Occipital lobe (tissue), 2 donors: Measurements from ENCODE around the gene NKAIN2. TPM values are rescaled to one million over a fixed set of nuclear protein-coding genes. Genes with fewer than 3 reads are reported as not detected.

Experiments
- DNase-seq: peaks from one replicate; lab custom pipeline; 2025; lab: John Stamatoyannopoulos, UW
- total RNA-seq: library from RNA; depleted of rRNA; stranded (reverse); fragments of >200 nt; gene quantifications from one replicate; pipeline ENCODE4 v1.2.3, GENCODE V29; 2014

Gene NKAIN2
- total RNA-seq, 1 donor from 2014 or later, result 130 TPM

DNA sequence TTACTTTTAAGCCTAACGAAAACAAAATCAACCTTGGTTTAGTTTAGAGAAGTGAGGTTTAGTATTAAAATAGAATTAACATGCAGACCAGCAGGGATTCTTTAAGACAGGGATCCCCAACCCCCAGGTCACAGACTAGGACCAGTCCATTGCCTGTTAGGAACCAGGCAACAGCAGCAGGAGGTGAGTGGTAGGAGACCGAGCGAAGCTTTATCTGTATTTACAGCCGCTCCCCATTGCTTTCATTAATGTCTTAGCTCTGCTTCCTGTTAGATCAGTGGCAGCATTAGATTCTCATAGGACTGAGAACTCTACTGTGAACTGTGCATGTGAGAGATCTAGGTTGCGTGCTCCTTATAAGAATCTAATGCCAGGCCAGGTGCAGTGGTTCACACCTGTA is 225.9 kb downstream of the NKAIN2 start:
- no peak for DNase-seq

DNA sequence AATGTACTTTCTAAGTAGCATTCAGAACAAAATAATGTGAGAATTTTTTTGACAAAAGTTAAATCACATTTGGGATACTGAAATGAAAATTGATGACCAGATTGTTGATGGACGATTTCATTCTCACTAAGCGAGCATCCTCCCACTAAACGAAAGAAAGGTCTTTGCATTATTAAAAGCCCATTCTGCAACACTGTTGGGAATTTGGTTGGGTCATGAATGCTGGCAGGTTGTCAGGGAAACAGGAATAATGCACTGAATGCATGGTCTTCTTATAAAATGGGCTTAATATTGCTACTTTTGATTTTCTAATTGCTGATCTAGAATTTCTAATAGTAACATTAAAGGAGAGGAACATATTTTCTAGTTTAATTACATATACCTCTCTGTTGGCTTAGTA is 229.8 kb downstream of the NKAIN2 start:
- DNase-seq, result no peak

DNA sequence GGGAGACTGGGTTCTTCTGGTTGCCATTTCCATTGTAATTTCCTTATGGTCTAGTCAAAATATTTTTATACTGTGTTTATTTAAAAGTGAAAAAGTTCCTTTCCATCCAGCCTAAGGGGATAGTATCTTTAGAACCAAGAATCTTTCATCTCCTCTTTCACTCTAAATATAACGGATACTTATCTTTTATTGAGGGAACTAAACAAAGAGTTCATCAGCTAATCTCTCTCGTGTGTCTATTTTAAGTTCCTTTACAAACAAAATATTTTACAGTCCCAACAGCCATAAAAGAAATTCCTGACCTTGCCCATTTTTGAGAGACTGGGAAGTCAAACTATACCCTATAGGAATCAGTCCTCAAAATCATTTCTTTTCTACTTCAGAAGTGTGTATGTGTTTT is 232.7 kb downstream of the NKAIN2 start:
- no peak for DNase-seq

DNA sequence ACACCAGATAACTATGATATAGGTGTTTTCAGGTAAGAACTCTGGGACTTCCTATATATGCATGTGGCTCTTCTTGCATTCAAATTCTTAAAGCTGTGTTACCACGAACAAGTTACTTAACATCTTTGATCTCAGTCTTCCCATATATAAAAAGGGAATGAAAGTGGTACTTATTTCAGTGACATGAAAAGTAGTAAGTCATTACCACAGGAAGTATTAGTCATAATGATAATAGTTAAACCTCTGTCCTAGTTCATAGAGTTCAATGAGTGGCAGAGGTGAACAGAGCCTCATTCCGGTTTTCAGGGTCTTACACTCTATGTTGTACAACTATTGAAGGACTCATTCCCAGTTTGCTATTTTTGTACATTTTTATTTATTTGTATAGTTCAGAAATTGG is 237.0 kb downstream of the NKAIN2 start:
- no peak for DNase-seq

DNA sequence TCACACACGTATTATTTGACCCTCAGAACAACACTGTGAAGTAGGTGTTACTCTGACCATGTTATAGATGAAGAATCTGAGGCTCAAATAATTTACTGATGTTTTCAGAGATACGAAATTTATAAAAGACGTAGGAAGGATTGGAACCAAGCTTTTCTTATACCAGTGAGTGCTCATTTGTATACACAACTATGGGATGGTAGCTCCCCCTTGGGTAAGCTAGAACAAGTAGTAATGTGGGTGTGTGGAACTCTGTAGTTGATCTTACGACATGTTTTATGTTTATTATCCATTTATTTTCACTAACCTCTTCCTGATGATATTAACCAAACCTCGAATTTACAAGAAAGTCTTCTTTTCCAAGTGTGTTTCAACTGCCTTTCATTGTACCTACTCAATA is 248.5 kb downstream of the NKAIN2 start:
- no peak for DNase-seq

DNA sequence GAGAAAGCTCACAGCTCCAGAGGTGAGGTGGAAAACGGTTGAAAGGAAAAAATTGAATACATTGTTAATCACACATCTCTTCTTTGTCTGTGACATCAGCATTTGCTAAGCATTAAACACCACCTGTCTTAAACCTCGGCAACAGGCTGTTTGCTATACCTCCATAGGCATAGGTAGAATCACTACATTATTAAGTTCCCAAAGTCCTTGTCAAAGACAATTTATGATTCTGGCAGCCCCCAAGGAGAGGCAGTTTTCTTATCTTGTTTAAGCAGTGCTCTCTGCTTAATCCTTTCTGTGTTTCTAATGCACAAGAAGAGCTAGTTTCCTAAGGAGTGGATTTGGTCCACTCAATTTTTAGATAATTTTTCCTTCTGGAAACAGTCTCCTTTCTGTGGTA is 249.7 kb downstream of the NKAIN2 start:
- DNase-seq, result no peak

DNA sequence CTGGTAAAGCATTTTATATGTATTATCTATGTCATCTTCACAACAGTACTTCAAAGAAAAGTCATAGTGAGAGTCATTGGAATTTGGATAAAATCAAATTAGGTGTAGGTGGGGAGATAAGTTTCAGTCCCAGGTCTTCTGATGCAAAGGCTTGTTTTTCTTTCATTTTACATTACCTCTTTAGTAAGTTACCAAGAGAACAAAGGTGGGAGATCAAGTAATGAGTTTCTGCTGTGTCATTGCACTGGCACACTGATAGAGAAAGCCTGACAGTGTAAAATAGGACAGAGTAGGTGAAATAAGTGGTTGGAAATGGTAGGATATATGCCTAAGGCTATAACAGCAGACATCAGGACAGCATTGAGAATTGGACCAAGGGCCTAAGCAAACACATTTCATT is 250.4 kb downstream of the NKAIN2 start:
- no peak for DNase-seq

DNA sequence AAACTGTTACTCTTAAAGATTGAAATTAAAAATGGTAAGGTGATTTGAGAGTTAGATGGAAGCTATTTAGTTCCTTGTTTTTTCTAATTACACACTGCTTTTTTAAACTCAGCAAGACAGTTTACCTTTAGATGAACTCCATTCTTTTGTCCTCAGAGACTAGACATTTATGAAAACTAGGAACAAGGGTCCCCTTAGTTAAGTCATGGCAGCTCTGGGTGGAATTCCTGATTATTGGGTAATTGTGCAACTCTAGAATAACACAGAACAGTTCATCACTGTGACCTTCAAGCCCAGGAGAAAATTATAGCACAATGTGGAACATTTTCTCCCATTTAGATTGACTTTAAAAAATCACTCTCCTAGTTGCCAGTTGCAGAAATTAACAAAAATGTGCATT is 251.7 kb downstream of the NKAIN2 start:
- no peak for DNase-seq

DNA sequence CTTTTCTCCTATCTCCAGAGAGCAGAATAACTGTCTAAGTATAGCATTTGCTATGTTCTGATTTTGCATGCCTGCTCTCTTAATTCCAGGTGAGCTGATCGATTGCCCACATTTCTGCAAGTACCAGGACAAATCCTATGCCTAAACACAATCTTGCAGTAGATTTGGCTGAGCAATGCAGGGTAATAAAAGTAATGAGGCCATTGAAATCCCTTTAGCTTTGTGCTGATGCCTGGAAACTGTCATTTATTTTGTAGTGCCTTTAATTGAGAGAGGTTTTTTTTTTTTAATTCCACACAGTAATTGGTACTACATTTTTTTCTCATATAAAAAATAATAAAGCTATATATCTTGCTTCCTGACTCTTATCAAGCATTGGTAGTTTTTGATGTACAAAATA is 252.3 kb downstream of the NKAIN2 start:
- DNase-seq, result no peak

DNA sequence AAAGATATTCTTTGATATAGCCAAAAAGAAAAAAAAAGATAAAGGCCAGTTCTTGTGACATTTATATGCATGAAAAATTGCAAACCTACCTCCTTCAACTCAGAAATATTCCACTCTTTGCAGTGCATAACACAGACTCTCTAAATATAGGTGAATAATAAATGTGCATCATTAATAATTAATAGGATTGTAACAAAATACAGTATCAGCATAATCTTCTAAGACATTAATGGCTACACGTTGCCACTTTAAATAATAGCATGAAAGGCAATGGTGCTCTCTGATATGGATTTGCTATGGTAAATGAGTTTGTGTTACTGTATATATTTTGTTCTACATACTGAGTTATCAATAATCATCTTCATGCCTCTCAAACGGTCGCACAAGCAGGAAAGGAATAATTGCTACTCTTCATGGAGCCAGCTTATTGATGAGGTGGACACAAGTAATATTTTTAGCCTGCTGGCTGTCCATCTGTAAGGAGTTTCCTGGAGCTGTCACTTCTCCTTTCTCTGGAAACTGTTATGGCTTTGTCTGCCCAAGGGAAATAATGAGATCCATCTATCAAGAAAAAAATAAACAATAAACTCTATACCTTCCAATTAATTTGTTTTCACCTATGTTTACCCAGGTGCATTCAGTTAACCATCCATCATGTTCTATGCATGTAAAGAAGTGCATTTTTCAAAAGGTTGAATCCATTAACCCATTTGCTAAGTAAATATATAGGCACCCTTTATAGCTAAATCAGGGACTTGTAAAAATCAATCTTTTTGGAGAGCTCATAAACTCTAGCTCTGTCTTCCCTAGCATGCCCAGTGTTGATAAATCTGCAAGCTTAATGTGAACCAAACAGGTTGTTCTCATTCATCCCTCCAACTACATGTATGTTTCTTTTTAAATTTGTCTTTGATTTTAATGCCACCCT is 253.0 kb downstream of the NKAIN2 start:
- DNase-seq, result no peak

DNA sequence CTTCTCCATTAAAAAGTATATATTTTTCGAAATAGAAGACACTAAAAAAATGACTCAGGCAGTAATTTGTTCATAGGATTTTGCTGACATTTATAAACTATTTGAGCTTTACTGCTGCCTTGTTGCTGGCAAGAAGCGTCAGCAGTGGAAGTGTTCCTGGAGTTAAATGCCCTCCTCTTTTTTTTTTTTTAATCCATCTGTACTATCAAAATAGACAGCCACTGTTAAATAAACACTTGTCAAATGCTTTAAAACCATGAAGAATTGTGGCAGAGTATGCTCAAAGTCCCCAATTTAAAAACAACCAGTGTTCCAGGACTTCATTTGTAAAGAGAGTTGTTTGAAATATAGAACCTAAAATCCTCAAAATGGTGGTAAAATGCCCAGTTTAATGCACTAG is 253.8 kb downstream of the NKAIN2 start:
- no peak for DNase-seq

DNA sequence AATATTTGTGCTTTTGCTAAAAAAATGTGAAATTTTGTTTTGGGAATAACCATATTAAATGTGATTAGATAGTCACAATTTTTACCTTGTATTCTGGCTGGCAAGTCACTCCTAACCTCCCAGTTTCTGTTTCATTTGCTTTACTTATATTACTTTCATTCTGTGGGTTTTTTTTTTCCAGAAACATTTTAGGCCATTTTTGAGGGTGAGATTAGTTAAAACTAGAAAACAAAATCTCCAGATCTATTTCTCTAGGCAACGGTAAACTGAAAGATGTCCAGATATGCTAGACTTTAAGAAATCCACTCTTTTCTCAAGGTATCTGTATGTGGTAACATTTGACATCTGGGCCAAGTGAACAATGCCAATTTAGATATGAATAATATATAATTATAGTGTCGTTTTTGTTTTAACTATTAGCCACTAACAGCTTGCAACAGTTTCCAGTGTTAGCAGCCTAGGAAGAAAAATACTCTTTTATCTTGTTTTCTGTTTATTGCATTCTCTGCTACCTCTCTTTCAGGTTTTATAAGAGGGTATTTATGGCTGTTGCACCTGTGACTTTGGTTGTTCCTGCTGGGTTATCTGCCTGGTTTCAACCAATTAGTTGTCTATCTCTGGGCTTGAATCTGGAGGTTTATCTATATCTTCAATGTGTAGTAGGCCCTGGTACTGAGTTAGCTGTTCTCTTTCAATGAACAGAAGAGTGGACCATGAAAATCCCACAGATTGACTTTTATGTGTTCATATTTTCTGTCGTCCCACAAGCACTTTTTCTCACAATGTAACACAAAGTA is 260.9 kb downstream of the NKAIN2 start:
- DNase-seq, result no peak

DNA sequence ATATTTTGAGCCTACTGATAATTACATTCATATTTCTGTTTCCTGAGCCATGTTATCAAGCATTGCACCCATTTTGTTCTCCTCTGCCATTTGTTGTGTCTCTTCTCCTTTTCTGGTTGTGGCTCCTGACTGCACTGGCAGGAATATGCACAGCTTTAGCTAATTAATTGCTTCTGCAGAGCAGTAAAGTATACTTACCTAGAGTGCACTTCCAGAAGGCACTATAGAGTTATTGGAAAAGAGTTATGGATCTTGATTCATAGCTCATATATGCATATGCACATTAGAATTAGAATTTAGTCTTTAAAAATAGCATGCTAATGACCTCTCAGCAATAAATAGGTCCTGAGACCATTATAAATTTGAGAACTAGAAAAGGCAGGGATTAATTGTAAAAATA is 262.6 kb downstream of the NKAIN2 start:
- DNase-seq, result no peak

DNA sequence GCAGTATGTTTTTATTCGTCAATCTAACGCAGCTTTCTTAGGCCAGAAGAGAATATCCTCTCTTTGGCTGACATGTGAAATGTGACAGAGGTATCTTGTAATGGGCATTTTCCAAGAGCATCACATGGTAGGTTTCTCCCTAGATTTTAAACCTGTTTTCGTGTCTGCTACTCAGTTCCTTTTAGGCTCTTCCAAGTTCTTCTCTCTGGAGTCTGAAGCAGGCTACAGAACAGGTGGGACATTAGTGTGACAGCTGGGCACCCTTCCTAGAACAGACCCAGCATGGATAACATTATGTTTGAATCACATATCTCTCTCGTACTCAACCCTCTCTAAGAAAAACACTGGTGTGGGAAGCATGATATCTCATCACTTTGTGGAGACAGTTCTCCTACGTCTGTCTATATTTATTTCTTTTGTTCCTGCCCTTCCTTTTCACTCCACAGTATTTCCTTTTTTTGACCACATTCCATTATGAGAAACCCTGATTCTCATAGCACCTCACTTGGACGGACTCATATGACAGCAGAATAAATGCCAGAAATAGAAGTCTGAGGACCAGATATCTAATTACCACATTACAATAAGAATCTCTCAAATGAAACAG is 263.4 kb downstream of the NKAIN2 start:
- DNase-seq, result peak; percentile 4

DNA sequence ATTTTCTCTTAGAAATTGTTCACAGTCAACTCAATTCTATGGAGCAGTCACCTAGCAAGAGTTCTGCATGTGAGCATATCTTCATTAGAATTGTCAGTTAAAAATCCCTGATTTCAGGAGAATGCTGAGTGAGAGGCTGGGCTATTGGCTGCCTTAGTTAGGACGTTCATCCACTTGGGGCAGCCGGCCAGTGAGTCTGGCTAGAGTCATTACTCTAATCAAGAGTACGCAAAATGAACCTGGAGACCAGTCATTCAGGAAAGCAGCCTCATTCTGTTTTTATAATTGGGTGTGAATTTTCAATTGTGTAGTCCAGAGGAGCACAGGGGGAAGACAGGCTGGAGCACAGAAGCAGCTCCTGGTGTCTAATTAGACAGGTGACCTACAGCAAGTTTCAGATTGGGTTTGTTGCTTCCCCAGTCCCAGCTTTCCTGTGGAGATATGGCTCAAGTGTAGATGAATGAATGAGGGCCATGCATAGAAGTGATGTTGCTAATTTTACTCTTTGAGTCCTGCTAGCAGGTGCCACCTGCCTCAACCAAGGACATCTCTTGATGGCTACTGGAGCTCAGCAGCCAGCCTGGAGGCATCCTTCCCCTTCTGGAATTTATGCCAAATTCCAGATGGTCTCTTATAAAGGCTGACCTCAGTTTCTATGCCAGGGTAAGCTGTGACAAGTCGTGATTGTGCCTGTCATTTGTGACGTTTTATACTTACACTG is 265.7 kb downstream of the NKAIN2 start:
- DNase-seq, result no peak

DNA sequence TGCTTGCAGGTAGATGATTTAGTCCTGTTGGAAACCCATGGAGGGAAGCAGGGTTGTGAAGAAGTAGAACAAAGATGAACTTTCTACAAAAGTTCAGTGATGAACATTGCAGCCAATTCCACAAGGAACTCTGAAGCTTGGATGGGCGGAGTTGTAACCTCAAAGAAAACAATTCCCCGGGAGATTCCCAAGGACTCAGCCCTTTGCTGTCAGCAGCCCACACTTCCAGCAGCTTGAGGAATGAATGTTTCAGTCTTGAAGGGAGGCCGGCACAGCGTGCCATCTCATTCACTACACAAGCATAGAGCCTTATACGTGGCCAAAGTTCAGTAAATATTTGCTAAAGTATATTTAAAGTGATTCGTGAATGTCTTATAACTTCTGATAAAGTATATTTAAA is 269.4 kb downstream of the NKAIN2 start:
- no peak for DNase-seq

DNA sequence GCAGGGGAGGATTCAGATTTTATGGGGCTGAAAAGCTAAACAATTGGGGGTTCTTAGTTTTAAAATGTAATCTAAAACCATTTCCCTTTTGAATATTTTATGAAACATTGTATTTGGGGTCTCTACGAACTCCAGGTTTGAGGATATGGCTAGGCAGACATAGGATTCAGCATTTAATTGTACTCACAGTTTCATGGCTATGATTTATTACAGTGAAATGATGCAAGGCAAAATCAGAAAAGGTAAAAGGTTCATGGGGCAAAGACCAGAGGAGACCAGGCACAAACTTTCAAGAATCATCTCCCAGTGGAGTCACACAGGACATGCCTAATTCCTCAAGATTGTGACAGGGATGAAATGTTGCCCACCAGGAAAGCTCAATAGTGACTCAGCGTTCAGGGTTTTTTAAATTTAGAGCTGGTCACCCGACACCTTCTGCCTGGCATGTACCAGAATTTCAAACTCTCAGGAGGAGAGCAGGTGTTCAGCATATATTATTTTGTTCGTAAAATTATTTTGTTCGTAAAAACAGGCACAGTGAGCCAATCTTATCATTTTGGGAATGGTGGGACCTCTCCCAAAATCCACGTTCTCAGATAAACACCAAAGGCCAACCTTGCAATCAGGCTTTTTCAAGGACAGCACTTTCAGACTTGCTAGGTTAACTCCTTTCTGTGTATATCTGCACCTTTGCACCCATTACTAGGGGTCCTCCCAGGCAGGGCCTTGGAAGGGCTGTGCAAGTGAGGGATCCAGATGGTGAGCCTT is 270.3 kb downstream of the NKAIN2 start:
- DNase-seq, result no peak

DNA sequence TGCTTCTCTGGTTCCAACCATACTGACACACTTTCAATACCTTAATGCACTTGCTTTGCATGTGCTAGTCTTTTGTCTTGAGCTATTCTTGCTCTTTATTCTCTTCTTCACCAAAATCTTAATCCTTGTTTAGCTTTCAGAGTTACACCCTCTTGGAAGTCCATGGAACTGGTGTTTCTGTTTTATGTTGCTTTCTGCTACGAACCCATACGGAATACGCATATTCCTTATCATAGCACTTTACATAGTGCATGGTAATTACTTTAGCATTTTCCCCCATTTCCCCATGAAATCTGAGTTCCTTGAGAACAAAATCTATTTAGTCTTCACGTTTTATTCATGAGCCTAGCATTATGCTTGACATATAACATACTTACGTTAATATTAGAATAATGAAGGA is 270.9 kb downstream of the NKAIN2 start:
- no peak for DNase-seq

DNA sequence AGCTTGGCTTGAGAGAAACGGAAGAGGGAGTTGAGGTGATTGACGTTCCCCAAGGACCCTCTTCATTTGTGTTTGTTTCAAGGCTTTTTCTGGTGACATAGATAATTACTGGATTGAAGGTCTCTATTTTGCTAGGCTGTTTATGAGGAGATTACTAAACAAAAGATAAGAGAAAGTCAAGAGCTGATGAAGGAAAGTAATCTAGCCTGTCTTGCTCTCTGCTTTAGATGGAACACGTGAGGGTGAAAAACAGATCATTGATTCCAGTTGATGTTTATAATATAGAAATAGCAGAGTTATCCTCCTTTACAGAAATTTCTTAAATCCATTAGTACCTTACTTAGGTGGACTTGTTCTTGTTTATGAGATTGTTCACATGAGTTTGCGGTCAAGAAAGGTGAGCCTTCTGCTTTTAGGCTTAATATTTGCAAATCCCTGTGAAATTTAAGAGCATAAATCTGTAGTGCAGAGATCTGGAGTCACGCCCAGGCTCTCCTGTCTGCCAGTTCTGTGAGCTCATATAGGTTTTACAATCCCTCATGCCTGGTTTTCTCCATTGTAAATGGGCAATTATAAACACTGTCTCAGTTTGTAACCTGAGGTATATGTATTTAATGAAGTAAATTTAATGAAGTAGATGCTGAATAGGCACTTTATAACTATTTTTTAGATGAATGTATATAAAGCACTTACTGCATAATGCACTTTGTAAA is 272.8 kb downstream of the NKAIN2 start:
- no peak for DNase-seq

DNA sequence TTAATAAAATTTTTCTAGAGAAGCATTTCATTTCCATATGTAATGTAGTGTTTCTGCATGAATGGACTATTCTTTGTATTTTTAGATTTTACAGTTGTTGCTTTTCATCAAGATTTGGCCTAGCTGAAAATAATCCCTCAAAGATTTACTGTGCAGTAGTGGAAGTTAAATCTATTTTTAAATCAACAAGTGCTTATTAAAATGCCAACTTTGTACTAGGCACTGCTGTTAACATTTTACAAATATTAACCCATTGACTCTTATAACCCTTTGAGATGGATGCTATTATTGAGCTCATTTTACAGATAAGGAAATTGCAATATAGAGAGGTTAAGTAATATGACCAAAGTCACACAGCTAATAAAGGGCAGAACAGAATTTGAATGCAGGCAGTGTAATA is 274.5 kb downstream of the NKAIN2 start:
- DNase-seq, result no peak
